Iris pigment epithelial cell (primary cell): ENCODE measurements around the gene UBN2.
"Not testable (repeated sequence)": the region's sequence is repeated elsewhere in the genome, so short reads cannot be mapped to it uniquely, and the experiment has no call there.

ENCODE experiments used
- DNase-seq: peaks from one replicate; pipeline ENCODE4 v3.0.0-alpha.2; 2011; ENCODE audit warnings: low read depth

The UBN2 gene

GRCh38 chr7:139230774-139231512 is at the start of gene UBN2:
TSS of gene UBN2 (plus strand) at chr7:139231237. CDS start at chr7:139231485, 248 bp downstream.
- peak; percentile 97 for DNase-seq

DNA sequence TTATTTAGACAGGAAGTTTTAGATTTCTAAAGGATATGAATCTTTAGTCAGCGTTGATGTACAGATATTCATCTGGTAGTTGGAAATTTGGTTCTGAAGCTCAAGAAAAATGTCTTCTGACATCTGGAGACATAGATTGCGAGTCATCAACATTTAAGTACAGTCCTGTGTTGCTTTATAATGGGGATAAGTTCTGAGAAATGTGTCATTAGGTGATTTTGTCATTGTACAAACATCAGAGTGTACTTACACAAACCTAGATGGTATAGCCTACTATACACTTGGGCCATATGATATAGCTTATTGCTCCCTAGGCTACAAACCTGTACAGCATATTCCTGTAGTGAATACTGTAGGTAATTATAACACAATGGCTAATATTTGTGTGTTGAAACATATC is 49.6 kb upstream of the UBN2 start:
- no peak for DNase-seq

DNA sequence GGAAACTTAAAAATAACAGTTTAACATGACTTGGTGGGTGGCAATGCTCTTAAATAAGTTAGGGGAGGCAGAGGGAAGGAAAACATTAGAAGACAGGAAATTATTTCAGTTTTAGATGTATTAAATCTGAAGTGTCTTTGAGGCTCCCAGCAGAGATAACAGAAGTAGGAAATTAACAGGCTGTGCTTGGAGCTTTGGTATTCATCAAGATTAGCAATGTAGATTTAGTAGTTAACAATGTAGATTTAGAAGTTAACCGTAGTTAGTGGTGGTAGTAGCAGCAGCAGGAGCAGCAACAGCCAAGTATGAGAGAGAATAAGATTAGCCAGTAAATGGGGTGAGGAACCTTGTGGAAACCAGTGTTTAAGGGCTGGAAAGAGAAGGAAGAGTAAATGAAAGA is 48.7 kb upstream of the UBN2 start:
- DNase-seq, result no peak

- DNase-seq, result no peak
Observed at GRCh38 chr7:139183251-139183650, 47.8 kb upstream of the UBN2 start.

- no peak for DNase-seq
Observed at GRCh38 chr7:139183878-139184338, 47.1 kb upstream of the UBN2 start.

DNA sequence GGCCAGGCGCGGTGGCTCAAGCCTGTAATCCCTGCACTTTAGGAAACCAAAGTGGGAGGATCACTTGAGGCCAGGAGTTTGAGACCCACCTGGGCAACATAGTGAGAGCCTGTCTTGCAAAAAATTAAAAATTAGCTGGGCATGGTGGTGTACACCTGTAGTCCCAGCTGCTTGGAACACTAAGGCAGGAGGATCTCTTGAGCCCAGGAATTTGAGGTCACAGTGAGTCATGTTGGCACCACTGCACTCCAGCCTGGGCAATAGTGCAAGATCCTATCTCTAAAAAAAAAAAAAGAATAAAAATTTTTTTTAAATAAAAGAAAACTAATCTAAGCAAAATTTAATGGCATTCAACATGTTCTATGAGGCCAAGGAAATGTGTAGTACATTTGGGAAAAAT is 44.9 kb upstream of the UBN2 start:
- no peak for DNase-seq

DNA sequence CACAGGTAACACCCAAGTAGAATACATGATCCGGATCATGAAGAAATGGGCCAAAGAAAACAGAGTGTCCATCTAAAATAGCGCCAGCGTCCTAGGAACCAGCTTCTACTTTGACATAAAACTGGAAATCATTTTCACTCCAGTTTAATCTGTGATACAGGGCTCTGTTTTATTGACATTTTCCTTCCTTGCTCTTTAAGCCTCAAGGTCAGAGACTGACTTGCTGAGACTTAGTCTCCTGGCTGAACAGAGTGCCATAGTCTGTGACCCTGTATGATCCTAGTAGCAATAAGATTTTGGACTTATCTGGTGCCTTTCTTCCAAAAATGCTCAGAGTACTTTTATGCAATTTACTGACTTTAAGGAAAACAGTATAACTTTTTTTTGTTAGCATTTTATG is 41.7 kb upstream of the UBN2 start:
- DNase-seq, result no peak

- DNase-seq, result peak; percentile 22
Observed at GRCh38 chr7:139192014-139192706, 38.9 kb upstream of the UBN2 start.

DNA sequence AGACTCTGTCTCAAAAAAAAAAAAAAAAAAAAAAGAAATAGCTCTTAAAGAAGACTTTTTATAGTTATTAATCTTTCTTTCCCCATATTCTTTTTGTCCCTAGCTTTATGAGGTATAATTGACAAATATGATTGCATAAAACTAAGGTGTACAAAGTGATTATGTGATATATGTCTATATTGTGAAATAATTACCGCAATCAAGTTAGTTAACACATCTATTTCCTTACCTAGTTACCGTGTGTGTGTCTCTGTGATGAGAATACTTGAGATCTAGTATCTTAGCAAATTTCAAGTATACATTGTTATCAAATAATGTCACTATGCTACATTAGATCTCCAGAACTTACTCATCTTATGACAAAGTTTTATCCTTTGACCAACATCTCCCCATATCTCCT is 30.7 kb upstream of the UBN2 start:
- DNase-seq, result no peak

GRCh38 chr7:139203992-139204391 is 27.0 kb upstream of the UBN2 start:
- DNase-seq, result peak; percentile 3

- no peak for DNase-seq
Observed at GRCh38 chr7:139205843-139206242, 25.2 kb upstream of the UBN2 start.

- DNase-seq, result no peak
Observed at GRCh38 chr7:139212133-139212532, 18.9 kb upstream of the UBN2 start.

- not testable (repeated sequence) for DNase-seq
Observed at GRCh38 chr7:139213489-139213888, 17.5 kb upstream of the UBN2 start.

- DNase-seq, result no peak
Observed at GRCh38 chr7:139218173-139218572, 12.9 kb upstream of the UBN2 start.

- no peak for DNase-seq
Observed at GRCh38 chr7:139224219-139224618, 6.8 kb upstream of the UBN2 start.

DNA sequence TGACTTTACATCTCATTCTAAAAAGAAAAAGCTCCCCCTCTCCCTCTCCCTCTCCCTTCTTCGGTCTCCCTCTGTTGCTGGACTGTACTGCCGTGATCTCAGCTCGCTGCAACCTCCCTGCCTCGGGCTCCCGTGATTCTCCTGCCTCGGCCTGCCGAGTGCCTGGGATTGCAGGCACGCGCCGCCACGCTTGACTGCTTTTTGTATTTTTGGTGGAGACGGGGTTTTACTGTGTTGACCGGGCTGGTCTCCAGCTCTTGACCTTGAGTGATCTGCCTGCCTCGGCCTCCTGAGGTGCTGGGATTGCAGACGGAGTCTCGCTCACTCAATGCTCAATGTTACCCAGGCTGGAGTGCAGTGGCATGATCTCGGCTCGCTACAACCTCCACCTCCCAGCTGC is 6.2 kb upstream of the UBN2 start:
- DNase-seq, result not testable (repeated sequence)

DNA sequence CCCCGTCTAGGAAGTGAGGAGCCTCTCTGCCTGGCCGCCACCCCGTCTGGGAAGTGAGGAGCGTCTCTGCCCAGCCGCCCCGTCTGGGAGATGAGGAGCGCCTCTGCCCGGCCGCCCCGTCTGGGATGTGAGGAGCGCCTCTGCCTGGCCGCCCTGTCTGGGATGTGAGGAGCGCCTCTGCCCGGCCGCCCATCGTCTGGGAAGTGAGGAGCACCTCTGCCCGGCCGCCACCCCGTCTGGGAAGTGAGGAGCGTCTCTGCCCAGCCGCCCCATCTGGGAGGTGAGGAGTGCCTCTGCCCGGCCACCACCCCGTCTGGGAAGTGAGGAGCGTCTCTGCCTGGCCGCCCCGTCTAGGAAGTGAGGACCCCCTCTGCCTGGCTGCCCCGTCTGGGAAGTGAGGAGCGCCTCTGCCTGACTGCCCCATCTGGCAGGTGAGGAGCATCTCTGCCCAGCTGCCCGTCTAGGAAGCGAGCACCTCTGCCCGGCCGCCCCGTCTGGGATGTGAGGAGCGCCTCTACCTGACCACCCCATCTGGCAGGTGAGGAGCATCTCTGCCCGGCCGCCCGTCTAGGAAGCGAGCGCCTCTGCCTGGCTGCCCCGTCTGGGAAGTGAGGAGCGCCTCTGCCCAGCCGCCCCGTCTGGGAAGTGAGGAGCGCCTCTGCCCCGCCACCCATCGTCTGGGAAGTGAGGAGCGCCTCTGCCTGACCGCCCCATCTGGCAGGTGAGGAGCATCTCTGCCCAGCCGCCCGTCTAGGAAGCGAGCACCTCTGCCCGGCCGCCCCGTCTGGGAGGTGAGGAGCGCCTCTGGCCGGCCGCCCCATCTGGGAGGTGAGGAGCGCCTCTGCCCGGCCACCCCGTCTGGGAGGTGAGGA is 5.5 kb upstream of the UBN2 start:
- DNase-seq, result not testable (repeated sequence)

DNA sequence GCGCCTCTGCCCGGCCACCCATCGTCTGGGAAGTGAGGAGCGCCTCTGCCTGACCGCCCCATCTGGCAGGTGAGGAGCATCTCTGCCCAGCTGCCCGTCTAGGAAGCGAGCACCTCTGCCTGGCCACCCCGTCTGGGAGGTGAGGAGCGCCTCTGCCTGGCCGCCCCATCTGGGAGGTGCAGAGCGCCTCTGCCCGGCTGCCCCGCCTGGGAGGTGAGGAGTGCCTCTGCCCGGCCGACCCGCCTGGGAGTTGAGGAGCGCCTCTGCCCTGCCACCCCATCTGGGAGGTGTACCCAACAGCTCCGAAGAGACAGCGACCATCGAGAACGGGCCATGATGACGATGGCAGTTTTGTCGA is 4.9 kb upstream of the UBN2 start:
- DNase-seq, result not testable (repeated sequence)

GRCh38 chr7:139226988-139227488 is 4.0 kb upstream of the UBN2 start:
- DNase-seq, result not testable (repeated sequence)

- no peak for DNase-seq
Observed at GRCh38 chr7:139230023-139230422, 1.0 kb upstream of the UBN2 start.

DNA sequence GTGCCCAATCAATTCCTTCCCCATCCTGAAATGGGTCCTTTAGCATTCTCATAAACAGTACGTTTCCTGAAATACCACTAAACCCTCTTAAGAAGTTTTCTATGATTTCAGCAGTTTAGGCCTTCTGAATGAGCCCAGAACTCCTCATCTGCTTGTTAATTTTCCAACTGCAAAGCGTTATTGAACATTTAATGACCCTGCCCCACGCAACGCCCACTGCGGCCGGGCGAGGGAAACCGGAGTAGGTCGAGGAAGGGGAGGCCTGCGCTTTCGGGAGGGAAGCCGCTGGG is 608 bp upstream of the UBN2 start:
- DNase-seq, result no peak

- DNase-seq, result peak; percentile 50
Observed at GRCh38 chr7:139231513-139232376, 708 bp downstream of the UBN2 start.
